ENCODE results near the gene DSCAM. TPM values are rescaled to one million over a fixed set of nuclear protein-coding genes. Genes with fewer than 3 reads are reported as not detected.

The DSCAM gene
- total RNA-seq, 4 donors from 2014 or later, result 0.17 TPM; not detected in 3

- TF ChIP-seq, protein P1, sequence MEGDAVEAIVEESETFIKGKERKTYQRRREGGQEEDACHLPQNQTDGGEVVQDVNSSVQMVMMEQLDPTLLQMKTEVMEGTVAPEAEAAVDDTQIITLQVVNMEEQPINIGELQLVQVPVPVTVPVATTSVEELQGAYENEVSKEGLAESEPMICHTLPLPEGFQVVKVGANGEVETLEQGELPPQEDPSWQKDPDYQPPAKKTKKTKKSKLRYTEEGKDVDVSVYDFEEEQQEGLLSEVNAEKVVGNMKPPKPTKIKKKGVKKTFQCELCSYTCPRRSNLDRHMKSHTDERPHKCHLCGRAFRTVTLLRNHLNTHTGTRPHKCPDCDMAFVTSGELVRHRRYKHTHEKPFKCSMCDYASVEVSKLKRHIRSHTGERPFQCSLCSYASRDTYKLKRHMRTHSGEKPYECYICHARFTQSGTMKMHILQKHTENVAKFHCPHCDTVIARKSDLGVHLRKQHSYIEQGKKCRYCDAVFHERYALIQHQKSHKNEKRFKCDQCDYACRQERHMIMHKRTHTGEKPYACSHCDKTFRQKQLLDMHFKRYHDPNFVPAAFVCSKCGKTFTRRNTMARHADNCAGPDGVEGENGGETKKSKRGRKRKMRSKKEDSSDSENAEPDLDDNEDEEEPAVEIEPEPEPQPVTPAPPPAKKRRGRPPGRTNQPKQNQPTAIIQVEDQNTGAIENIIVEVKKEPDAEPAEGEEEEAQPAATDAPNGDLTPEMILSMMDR (IDR thresholded peaks at IDR 0.05; ENCODE audit: low read depth), result no peak
Observed at GRCh38 chr21:40453183-40453582, 393.8 kb downstream of the DSCAM start.

GRCh38 chr21:40452548-40452947 is 394.4 kb downstream of the DSCAM start:
- TF ChIP-seq, protein P1 (IDR thresholded peaks at IDR 0.05; ENCODE audit: low read depth), result no peak

GRCh38 chr21:40447016-40447415 is 399.9 kb downstream of the DSCAM start:
- TF ChIP-seq, protein P1 (IDR thresholded peaks at IDR 0.05; ENCODE audit: low read depth), result no peak

DNA sequence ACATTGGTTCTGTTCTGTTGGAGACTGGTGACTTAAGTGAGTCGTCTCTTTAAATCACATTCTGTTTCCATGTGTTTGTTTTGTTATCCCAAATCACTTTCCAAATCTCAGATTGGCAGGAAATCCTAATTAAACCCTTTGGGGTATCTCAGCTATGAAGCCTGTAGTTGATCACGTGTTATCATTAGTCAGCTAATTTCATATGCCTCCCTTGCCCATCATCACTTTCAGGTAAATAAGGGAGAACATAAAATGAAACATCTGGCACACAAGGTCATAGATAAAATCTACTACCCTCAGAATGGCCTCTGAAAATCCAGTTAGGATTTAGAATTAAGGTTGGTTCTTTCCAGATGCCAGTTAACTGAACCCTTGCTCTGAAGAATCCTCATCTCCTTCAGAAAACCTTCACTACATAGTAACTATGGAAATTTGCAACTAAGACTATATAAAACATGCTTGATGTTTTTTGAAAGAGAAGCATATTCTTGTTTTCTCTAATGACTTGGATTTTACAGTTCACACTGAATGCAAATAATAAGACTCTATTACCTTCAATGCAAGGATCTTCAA is 401.5 kb downstream of the DSCAM start:
- TF ChIP-seq, protein P1 (IDR thresholded peaks at IDR 0.05; ENCODE audit: low read depth), result no peak

- TF ChIP-seq, protein P1 (IDR thresholded peaks at IDR 0.05; ENCODE audit: low read depth), result no peak
Observed at GRCh38 chr21:40438616-40439015, 408.3 kb downstream of the DSCAM start.

DNA sequence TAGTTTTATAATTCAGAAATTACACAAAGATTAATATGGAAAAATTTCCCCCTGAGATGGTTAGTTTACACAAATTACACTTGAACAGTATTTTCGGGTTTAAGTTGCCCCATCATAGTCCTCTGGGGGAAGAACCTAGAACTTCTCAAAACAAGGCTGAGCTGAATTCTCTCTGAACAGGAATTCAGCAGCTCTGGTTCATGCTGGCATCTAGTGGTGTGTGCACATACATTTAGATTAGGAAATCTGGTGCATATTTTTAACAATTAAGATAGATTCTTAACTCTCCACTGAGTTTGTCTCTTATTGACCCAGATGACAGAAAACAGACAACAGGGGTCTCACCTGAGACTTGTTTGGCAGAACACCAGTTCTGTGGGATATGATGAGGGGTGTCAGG is 410.7 kb downstream of the DSCAM start:
- TF ChIP-seq, protein P1 (IDR thresholded peaks at IDR 0.05; ENCODE audit: low read depth), result no peak

GRCh38 chr21:40433538-40433937 is 413.4 kb downstream of the DSCAM start:
- TF ChIP-seq, protein P1 (IDR thresholded peaks at IDR 0.05; ENCODE audit: low read depth), result no peak
